Measurements from ENCODE around the gene FADS2.

FADS2 gene

GRCh38 chr11:61907871-61908729 is 80.0 kb downstream of the FADS2 start:
- DNase-seq = no peak

GRCh38 chr11:61908730-61909316 is 80.7 kb downstream of the FADS2 start:
- no peak for DNase-seq

GRCh38 chr11:61910187-61911127 is 82.4 kb downstream of the FADS2 start:
- no peak for DNase-seq

- DNase-seq = no peak
Observed at GRCh38 chr11:61911128-61911700, 83.1 kb downstream of the FADS2 start.

GRCh38 chr11:61911701-61912529 is 83.8 kb downstream of the FADS2 start:
- no peak for DNase-seq

GRCh38 chr11:61912530-61912898 is 84.4 kb downstream of the FADS2 start:
- no peak for DNase-seq

- DNase-seq = no peak
Observed at GRCh38 chr11:61912991-61913698, 85.0 kb downstream of the FADS2 start.

GRCh38 chr11:61913699-61914395 is 85.7 kb downstream of the FADS2 start:
- DNase-seq = no peak

GRCh38 chr11:61914471-61915171 is 86.5 kb downstream of the FADS2 start:
- no peak for DNase-seq

GRCh38 chr11:61916737-61917333 is 88.7 kb downstream of the FADS2 start:
- DNase-seq = no peak
